Measurements from ENCODE around the gene MORN1.

DNA sequence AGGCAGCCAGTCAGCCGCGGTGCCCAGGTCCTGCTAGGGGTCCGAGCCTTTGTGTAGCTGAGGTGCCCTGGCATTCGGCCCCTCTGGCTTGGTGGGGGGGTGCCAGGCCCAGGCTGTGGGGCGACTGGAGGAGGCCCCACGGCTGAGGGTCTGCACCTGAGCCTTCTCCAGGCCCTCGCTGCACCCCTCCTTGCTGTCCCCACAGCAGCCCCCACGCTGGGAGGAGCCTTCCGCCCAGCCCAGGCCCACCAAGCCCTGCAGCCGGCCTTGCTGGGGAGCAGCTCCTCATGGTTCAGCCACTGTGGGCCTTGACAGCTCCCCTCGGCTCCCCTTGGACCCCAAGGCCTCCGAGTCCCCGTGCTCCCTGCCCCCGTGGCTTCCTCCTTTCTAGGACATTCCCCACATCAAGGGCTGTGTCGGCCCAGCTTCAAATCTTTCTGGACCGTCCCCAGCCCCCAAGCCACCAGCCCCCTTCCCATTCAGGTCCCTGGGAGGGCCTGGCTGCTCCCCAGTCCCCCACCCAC, 67.8 kb downstream of the MORN1 start:
- TF ChIP-seq, protein P1, sequence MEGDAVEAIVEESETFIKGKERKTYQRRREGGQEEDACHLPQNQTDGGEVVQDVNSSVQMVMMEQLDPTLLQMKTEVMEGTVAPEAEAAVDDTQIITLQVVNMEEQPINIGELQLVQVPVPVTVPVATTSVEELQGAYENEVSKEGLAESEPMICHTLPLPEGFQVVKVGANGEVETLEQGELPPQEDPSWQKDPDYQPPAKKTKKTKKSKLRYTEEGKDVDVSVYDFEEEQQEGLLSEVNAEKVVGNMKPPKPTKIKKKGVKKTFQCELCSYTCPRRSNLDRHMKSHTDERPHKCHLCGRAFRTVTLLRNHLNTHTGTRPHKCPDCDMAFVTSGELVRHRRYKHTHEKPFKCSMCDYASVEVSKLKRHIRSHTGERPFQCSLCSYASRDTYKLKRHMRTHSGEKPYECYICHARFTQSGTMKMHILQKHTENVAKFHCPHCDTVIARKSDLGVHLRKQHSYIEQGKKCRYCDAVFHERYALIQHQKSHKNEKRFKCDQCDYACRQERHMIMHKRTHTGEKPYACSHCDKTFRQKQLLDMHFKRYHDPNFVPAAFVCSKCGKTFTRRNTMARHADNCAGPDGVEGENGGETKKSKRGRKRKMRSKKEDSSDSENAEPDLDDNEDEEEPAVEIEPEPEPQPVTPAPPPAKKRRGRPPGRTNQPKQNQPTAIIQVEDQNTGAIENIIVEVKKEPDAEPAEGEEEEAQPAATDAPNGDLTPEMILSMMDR (IDR thresholded peaks at IDR 0.05), result no peak
- TF ChIP-seq POLR2A (IDR thresholded peaks at IDR 0.05), result no peak
